Loucy (cell line): ENCODE data around the gene CD4.

Experiments used
- EZH2phosphoT487 ChIP-seq: fragments of 200-600 bp; IDR thresholded peaks from 2 replicates; pipeline ENCODE4 v1.6.1; 2018; ENCODE audit warnings: antibody characterized with exemption, mild to moderate bottlenecking, moderate library complexity, borderline replicate concordance
- TF ChIP-seq, protein P1 (sequence below): fragments of 200-600 bp; sonication (generic); conservative IDR thresholded peaks from 2 replicates; pipeline ENCODE4 v1.5.1; 2014; ENCODE audit warnings: mild to moderate bottlenecking, antibody characterized with exemption, low read length

- TF ChIP-seq, protein P1, sequence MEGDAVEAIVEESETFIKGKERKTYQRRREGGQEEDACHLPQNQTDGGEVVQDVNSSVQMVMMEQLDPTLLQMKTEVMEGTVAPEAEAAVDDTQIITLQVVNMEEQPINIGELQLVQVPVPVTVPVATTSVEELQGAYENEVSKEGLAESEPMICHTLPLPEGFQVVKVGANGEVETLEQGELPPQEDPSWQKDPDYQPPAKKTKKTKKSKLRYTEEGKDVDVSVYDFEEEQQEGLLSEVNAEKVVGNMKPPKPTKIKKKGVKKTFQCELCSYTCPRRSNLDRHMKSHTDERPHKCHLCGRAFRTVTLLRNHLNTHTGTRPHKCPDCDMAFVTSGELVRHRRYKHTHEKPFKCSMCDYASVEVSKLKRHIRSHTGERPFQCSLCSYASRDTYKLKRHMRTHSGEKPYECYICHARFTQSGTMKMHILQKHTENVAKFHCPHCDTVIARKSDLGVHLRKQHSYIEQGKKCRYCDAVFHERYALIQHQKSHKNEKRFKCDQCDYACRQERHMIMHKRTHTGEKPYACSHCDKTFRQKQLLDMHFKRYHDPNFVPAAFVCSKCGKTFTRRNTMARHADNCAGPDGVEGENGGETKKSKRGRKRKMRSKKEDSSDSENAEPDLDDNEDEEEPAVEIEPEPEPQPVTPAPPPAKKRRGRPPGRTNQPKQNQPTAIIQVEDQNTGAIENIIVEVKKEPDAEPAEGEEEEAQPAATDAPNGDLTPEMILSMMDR, result no peak
- no peak for TF ChIP-seq EZH2phosphoT487
These were observed 11.9 kb upstream of the CD4 start for GRCh38 chr12:6777386-6777785.
